Suprapubic skin (tissue), 2 donors: ENCODE measurements around the gene LELP1.

Experiments
- EP300 ChIP-seq: sonication (generic); formaldehyde crosslinking; IDR thresholded peaks from one replicate; pipeline ENCODE4 v1.6.1; 2017; ENCODE audit warnings: antibody characterized with exemption
- POLR2A ChIP-seq, 2 donors: fragments of 450-650 bp; IDR thresholded peaks; one replicate each; pipeline ENCODE4 v1.6.1; 2017; ENCODE audit warnings: antibody characterized with exemption in 2 of 2, mild to moderate bottlenecking in 2 of 2, moderate library complexity in 2 of 2

- no peak for TF ChIP-seq POLR2A (IDR thresholded peaks at IDR 0.05)
- TF ChIP-seq EP300: no peak
Measured at GRCh38 chr1:153217212-153217611, 14.0 kb downstream of the LELP1 start, which contains the start of gene PRR9.
